Ovary (tissue), 3 donors: ENCODE results near the gene NAPB.

ENCODE experiments used
- CTCF ChIP-seq, 3 donors: fragments of 450-650 bp in 2 of 3; fragments of 200-600 bp in 1 of 3; IDR thresholded peaks; one replicate each; pipeline versions ENCODE4 v1.5.1 to v1.8.0; 2016 to 2022; ENCODE audit warnings: antibody characterized with exemption in 3 of 3, mild to moderate bottlenecking in 1 of 3
- EP300 ChIP-seq: sonication (generic); formaldehyde crosslinking; IDR thresholded peaks from one replicate; pipeline ENCODE4 v1.6.1; 2017; ENCODE audit warnings: antibody characterized with exemption
- POLR2A ChIP-seq: fragments of 450-650 bp; IDR thresholded peaks from one replicate; pipeline ENCODE4 v1.6.1; 2017; ENCODE audit warnings: antibody characterized with exemption, mild to moderate bottlenecking, moderate library complexity
- donor health status: DM: no; HTN: no; CAD: no.

DNA sequence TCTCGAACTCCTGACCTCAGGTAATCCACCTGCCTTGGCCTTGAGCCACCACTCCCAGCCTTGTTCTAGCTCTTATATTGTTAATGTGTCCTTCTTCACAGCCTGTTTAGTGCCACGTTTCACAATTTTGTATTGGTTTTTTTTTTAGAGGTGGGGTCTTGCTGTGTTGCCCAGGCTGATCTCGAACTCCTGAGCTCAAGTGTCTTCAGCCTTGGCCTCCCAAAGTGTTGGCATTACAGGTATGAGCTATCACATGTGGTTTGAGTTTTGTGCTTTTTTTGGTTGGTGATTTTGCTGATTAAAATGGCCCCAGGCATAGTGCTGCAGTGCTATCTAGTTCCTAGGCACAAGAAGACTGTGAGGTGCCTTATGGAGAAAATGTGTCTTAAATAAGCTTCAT lies 12.3 kb upstream of the NAPB start:
- TF ChIP-seq CTCF (IDR thresholded peaks at IDR 0.05): no peak
- no peak for TF ChIP-seq POLR2A
- no peak for TF ChIP-seq EP300
